OCI-LY1 (cell line): ENCODE measurements around the gene SLC2A10.

Experiments
- H2AFZ ChIP-seq: fragments of 200-600 bp; sonication (generic), shearing (Covaris generic); 2 replicates; pipeline ENCODE4 v1.6.0; 2014; ENCODE audit warnings: antibody characterized with exemption, mild to moderate bottlenecking, low read length
- H3F3A ChIP-seq: fragments of 200-600 bp; sonication (generic), shearing (Covaris generic); 2 replicates; pipeline ENCODE4 v1.6.0; 2014; ENCODE audit warnings: mild to moderate bottlenecking, antibody characterized with exemption, low read length, moderate library complexity; ENCODE audit not compliant: insufficient read depth
- H3K27ac ChIP-seq: fragments of 200-600 bp; sonication (generic); 2 replicates; pipeline ENCODE4 v1.5.1; 2014; ENCODE audit warnings: low read length, mixed run types, mild to moderate bottlenecking, low read depth; ENCODE audit not compliant: poor library complexity, severe bottlenecking
- H3K27me3 ChIP-seq: fragments of 200-600 bp; sonication (generic); 2 replicates; pipeline ENCODE4 v1.6.0; 2014; ENCODE audit warnings: antibody characterized with exemption, mild to moderate bottlenecking, low read length, moderate library complexity; ENCODE audit not compliant: insufficient read depth
- H3K36me3 ChIP-seq: fragments of 200-600 bp; sonication (generic); 2 replicates; pipeline ENCODE4 v1.6.1; 2014; ENCODE audit warnings: mild to moderate bottlenecking, antibody characterized with exemption, low read length, moderate library complexity, mixed read lengths; ENCODE audit not compliant: insufficient read depth
- H3K4me1 ChIP-seq: fragments of 200-600 bp; sonication (generic); 2 replicates; pipeline ENCODE4 v1.5.1; 2014; ENCODE audit warnings: mild to moderate bottlenecking, low read length, moderate library complexity; ENCODE audit not compliant: insufficient read depth, severe bottlenecking
- H3K4me2 ChIP-seq: fragments of 200-600 bp; sonication (generic), shearing (Covaris generic); 2 replicates; pipeline ENCODE4 v1.6.1; 2014; ENCODE audit warnings: low read length
- H3K4me3 ChIP-seq: fragments of 200-600 bp; sonication (generic); 2 replicates; pipeline ENCODE4 v1.5.1; 2014; ENCODE audit warnings: low read length, low read depth, mild to moderate bottlenecking, mixed read lengths; ENCODE audit not compliant: poor library complexity, severe bottlenecking
- H3K79me2 ChIP-seq: fragments of 200-600 bp; shearing (Covaris generic); 2 replicates; pipeline ENCODE4 v1.6.1; 2016; ENCODE audit warnings: mixed run types, low read length, mixed read lengths; ENCODE audit not compliant: insufficient read depth
- H3K9ac ChIP-seq: fragments of 200-600 bp; sonication (generic), shearing (Covaris generic); 2 replicates; pipeline ENCODE4 v1.6.1; 2014; ENCODE audit warnings: mild to moderate bottlenecking, low read length, mixed read lengths
- H3K9me2 ChIP-seq: fragments of 200-600 bp; sonication (generic), shearing (Covaris generic); 2 replicates; pipeline ENCODE4 v1.6.1; 2014; ENCODE audit warnings: low read depth, mild to moderate bottlenecking, low read length, mixed read lengths
- H3K9me3 ChIP-seq: fragments of 200-600 bp; shearing (Covaris generic); 2 replicates; pipeline ENCODE4 v1.6.1; 2014; ENCODE audit warnings: low read length, mixed read lengths
- H4K20me1 ChIP-seq: fragments of 200-600 bp; sonication (generic), shearing (Covaris generic); 2 replicates; pipeline ENCODE4 v1.6.0; 2016; ENCODE audit warnings: mild to moderate bottlenecking, low read length; ENCODE audit not compliant: insufficient read depth
- CTCF ChIP-seq: fragments of 200-600 bp; sonication (generic), shearing (Covaris generic); IDR thresholded peaks from 2 replicates; pipeline ENCODE4 v1.5.1; 2017; ENCODE audit warnings: mild to moderate bottlenecking, antibody characterized with exemption, low read length, moderate library complexity, mixed read lengths
- EZH2 ChIP-seq: fragments of 200-600 bp; sonication (generic), shearing (Covaris generic); IDR thresholded peaks from 2 replicates; pipeline ENCODE4 v1.8.0; 2017; ENCODE audit warnings: borderline replicate concordance, mixed run types, mild to moderate bottlenecking, antibody characterized with exemption, low read length, moderate library complexity, mixed read lengths

The SLC2A10 gene

DNA sequence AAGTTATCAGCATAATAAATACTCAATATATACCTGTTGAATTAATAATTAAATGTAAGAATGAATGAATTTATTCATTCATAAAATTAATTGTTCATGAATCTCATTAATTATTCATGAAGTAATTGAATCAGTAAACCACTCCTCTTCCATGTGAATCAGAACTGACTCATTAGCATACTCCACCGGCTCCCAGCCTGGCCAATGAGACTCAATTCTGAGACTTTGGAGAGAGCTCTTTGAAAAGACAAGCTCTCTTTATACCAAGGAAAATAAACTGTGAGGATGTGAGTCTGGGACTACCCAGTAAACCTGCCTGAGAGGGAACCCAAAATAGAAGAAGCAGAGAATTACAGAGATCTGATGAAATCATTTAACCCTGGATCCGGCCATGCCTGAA is 8.4 kb upstream of the SLC2A10 start:
- H4K20me1 ChIP-seq = no peaks in the 10 kb centered on the region
- H3K9me2 ChIP-seq = no peaks in the 10 kb centered on the region
- no peaks in the 10 kb centered on the region for H3F3A ChIP-seq
- H3K27ac ChIP-seq = no peak overlapping the region
- no peak overlapping the region for H2AFZ ChIP-seq
- H3K4me3 ChIP-seq = no peak overlapping the region
- H3K4me1 ChIP-seq = no peaks in the 10 kb centered on the region
- H3K36me3 ChIP-seq = no peaks in the 10 kb centered on the region; the same call in 1 of the 2 replicates
- H3K27me3 ChIP-seq = peaks cover 10% of the 10 kb centered on the region; the same call in 1 of the 2 replicates
- no peak overlapping the region for H3K9ac ChIP-seq
- TF ChIP-seq CTCF (no peak), EZH2 (no peak)
- H3K9me3 ChIP-seq = no peaks in the 10 kb centered on the region
- H3K4me2 ChIP-seq = no peak overlapping the region
- no peaks in the 10 kb centered on the region for H3K79me2 ChIP-seq

DNA sequence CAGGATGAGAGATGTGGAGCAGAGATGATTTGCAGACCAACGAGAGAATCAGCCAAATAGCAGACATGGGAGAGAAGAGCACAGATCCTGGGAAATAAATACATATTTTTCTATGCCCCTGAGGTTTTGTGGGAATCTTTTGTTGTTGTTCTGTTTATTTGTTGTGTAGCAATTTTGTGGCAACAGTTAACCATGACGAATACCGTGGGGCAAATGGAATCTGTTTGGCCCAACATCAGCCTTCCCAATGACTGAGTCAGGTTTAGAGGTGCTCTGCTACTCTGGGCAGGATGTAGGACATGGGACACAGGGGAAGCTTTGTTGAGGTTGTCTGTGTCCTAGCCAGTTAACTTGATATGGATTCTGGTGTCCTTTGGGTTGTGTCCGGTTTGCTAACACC is 7.9 kb upstream of the SLC2A10 start:
- Histone ChIP-seq H3K27ac (no peak overlapping the region), H3K79me2 (no peaks in the 10 kb centered on the region), H4K20me1 (no peaks in the 10 kb centered on the region), H3K36me3 (no peaks in the 10 kb centered on the region; the same call in 1 of the 2 replicates), H3K9me3 (no peaks in the 10 kb centered on the region), H3K4me2 (no peak overlapping the region), H3K9ac (no peak overlapping the region), H3K4me1 (no peaks in the 10 kb centered on the region), H3K27me3 (peaks cover 10% of the 10 kb centered on the region; the same call in 1 of the 2 replicates), H3K9me2 (no peaks in the 10 kb centered on the region), H2AFZ (no peak overlapping the region), H3F3A (no peaks in the 10 kb centered on the region), H3K4me3 (no peak overlapping the region)
- TF ChIP-seq CTCF (no peak), EZH2 (no peak)

DNA sequence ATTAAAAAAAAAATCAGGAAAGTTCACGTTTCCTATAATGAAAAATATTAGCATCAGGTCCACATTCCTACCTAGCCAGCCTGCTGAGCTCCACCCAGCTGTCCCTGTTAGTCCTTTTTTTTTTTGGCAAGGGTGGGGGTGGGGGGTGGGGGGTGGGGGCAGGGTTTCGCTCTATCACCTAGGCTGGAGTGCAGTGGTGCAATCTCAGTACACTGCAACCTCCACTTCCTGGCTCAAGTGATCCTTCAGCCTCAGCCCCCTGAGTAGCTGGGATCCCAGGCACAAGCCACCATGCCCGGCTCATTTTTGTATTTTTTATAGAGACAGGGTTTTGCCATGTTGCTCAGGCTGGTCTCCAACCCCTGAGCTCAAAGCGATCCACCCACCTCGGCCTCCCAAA is 7.5 kb upstream of the SLC2A10 start:
- H3K4me2 ChIP-seq = no peak overlapping the region
- H3K79me2 ChIP-seq = no peaks in the 10 kb centered on the region
- no peak overlapping the region for H3K9ac ChIP-seq
- no peak overlapping the region for H3K4me3 ChIP-seq
- H3K4me1 ChIP-seq = no peaks in the 10 kb centered on the region
- no peak overlapping the region for H2AFZ ChIP-seq
- peaks cover 12% of the 10 kb centered on the region; the same call in 1 of the 2 replicates for H3K27me3 ChIP-seq
- no peaks in the 10 kb centered on the region for H4K20me1 ChIP-seq
- peaks cover 2% of the 10 kb centered on the region; the same call in 1 of the 2 replicates for H3K9me3 ChIP-seq
- TF ChIP-seq EZH2 (no peak), CTCF (no peak)
- H3K27ac ChIP-seq = no peak overlapping the region
- H3K9me2 ChIP-seq = no peaks in the 10 kb centered on the region
- no peaks in the 10 kb centered on the region for H3F3A ChIP-seq
- H3K36me3 ChIP-seq = no peaks in the 10 kb centered on the region; the same call in 1 of the 2 replicates
